ENCODE measurements around the gene PPM1H. TPM values are rescaled to one million over a fixed set of nuclear protein-coding genes. Genes with fewer than 3 reads are reported as not detected.

The PPM1H gene
- total and polyA plus RNA-seq, 4 donors, result 2.3 to 7.2 (median 4.1) TPM

DNA sequence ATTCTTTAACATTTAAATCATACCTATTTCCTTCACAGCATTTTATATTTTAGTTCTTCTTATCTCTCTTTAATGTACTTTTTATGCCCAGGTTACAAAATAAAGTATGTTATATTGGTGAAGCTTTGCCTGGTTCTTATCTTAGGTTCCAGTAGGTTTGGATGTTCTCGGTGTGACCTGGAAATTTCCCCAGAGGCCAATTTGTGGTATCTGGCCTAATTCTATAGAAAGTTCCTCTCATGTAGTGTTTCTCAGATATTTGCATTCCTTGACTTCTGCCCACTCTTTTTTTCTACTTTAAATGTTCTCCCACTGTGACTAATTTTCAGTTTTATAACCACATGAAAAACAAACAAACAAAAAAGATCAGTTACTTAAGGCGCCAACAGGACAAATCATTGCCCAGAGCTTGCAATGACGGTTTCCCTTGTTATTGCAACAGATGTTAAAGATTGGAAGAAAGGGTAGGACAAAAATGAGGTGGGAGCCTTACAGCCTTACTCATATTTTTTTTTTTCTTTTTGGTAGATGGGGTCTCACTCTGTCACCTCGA, 41.2 kb upstream of the PPM1H start:
- Histone ChIP-seq H3K4me3 (ENCODE audit: low read depth in 1 of 3, low read length in 3 of 3) (no peak overlapping the region), H3K27me3 (ENCODE audit: control insufficient read depth in 4 of 4, insufficient read depth in 4 of 4, low read length in 3 of 4) (no peaks in the 10 kb centered on the region), H3K36me3 (ENCODE audit: control insufficient read depth in 4 of 4, insufficient read depth in 3 of 4, low read depth in 1 of 4, low read length in 3 of 4) (no peaks in the 10 kb centered on the region), H3K9ac (ENCODE audit: low read depth in 1 of 2, low read length in 2 of 2) (no peak overlapping the region), H3K27ac (ENCODE audit: low read depth in 1 of 2, low read length in 2 of 2) (no peak overlapping the region), H3K4me1 (ENCODE audit: control insufficient read depth in 4 of 4, insufficient read depth in 4 of 4, low read length in 3 of 4) (no peaks in the 10 kb centered on the region), H3K9me3 (ENCODE audit: control insufficient read depth in 4 of 4, low read length in 3 of 4) (no peaks in the 10 kb centered on the region)
- TF ChIP-seq FOXA1 (IDR thresholded peaks at IDR 0.05), result no peak
- TF ChIP-seq SP1 (IDR thresholded peaks at IDR 0.05), result no peak
- no peak for TF ChIP-seq TAF1 (conservative IDR thresholded peaks at IDR 0.05)
- TF ChIP-seq, protein P1, sequence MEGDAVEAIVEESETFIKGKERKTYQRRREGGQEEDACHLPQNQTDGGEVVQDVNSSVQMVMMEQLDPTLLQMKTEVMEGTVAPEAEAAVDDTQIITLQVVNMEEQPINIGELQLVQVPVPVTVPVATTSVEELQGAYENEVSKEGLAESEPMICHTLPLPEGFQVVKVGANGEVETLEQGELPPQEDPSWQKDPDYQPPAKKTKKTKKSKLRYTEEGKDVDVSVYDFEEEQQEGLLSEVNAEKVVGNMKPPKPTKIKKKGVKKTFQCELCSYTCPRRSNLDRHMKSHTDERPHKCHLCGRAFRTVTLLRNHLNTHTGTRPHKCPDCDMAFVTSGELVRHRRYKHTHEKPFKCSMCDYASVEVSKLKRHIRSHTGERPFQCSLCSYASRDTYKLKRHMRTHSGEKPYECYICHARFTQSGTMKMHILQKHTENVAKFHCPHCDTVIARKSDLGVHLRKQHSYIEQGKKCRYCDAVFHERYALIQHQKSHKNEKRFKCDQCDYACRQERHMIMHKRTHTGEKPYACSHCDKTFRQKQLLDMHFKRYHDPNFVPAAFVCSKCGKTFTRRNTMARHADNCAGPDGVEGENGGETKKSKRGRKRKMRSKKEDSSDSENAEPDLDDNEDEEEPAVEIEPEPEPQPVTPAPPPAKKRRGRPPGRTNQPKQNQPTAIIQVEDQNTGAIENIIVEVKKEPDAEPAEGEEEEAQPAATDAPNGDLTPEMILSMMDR (IDR thresholded peaks at IDR 0.05; ENCODE audit: low read depth, low read length, missing input control), result no peak
- TF ChIP-seq, protein P2, sequence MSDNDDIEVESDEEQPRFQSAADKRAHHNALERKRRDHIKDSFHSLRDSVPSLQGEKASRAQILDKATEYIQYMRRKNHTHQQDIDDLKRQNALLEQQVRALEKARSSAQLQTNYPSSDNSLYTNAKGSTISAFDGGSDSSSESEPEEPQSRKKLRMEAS (IDR thresholded peaks at IDR 0.05), result no peak
- DNase-seq (ENCODE audit: low spot score), result no peak
- WGBS, result 89% methylated on average over 4 of the region's 4 CpGs

DNA sequence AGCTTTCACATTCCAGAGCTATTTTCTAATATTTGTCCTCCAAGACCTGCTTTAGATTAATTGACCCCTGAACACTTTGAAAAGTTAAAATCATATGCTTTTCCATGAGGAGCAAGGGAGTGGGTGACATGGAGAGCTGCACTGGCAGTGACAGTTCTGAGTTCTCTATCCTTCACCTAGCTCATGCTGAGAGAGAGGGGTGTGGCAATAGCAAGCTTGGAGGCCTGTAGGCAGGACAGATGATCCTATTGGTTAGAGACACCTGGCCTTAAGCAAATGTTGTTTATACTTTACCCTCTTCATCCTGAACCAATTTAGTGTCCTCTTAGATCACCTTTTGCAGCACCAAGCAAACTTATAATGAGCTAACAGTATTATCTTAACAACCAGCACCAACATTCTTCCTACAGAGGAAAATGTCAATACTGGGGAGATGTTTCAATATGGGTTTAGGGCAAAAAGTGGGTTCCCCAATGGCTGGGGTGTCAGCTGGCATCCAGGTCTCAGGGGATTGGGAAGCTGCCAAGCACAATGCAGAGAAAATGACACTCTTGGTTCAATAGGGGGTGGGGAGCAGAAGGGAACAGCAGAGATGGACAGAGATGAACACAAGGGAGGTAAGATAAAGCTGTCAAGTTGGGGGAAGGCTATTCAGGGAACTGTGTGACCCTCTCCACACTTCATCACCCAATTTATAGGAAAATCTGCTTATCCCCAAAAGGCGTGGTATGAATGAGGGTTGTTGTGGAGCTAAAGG, 37.0 kb upstream of the PPM1H start:
- TF ChIP-seq, protein P3, sequence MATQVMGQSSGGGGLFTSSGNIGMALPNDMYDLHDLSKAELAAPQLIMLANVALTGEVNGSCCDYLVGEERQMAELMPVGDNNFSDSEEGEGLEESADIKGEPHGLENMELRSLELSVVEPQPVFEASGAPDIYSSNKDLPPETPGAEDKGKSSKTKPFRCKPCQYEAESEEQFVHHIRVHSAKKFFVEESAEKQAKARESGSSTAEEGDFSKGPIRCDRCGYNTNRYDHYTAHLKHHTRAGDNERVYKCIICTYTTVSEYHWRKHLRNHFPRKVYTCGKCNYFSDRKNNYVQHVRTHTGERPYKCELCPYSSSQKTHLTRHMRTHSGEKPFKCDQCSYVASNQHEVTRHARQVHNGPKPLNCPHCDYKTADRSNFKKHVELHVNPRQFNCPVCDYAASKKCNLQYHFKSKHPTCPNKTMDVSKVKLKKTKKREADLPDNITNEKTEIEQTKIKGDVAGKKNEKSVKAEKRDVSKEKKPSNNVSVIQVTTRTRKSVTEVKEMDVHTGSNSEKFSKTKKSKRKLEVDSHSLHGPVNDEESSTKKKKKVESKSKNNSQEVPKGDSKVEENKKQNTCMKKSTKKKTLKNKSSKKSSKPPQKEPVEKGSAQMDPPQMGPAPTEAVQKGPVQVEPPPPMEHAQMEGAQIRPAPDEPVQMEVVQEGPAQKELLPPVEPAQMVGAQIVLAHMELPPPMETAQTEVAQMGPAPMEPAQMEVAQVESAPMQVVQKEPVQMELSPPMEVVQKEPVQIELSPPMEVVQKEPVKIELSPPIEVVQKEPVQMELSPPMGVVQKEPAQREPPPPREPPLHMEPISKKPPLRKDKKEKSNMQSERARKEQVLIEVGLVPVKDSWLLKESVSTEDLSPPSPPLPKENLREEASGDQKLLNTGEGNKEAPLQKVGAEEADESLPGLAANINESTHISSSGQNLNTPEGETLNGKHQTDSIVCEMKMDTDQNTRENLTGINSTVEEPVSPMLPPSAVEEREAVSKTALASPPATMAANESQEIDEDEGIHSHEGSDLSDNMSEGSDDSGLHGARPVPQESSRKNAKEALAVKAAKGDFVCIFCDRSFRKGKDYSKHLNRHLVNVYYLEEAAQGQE (IDR thresholded peaks at IDR 0.05), result no peak
- TF ChIP-seq EGR1 (IDR thresholded peaks at IDR 0.05; ENCODE audit: low read depth in 2 of 2), result no peak
- no peak for TF ChIP-seq GABPA (IDR thresholded peaks at IDR 0.05 in 1 of 2, conservative IDR thresholded peaks at IDR 0.05 in 1 of 2)
- TF ChIP-seq FOXA2 (IDR thresholded peaks at IDR 0.05), result no peak
- TF ChIP-seq, protein P4, sequence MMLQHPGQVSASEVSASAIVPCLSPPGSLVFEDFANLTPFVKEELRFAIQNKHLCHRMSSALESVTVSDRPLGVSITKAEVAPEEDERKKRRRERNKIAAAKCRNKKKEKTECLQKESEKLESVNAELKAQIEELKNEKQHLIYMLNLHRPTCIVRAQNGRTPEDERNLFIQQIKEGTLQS (IDR thresholded peaks at IDR 0.05), result no peak
- TF ChIP-seq, protein P1 (IDR thresholded peaks at IDR 0.05; ENCODE audit: low read depth, low read length, missing input control), result no peak
- no peak for TF ChIP-seq RAD21 (IDR thresholded peaks at IDR 0.05)
- TF ChIP-seq, protein P2 (IDR thresholded peaks at IDR 0.05), result no peak
- TF ChIP-seq HNF4A (conservative IDR thresholded peaks at IDR 0.05), result no peak
- TF ChIP-seq NR2F2 (IDR thresholded peaks at IDR 0.05), result no peak
- no peak for TF ChIP-seq FOXA1 (IDR thresholded peaks at IDR 0.05)
- TF ChIP-seq RXRA (IDR thresholded peaks at IDR 0.05), result no peak
- no peak for TF ChIP-seq TAF1 (conservative IDR thresholded peaks at IDR 0.05)
- DNase-seq (ENCODE audit: low spot score), result no peak
- Histone ChIP-seq H3K9me3 (ENCODE audit: control insufficient read depth in 4 of 4, low read length in 3 of 4) (no peaks in the 10 kb centered on the region), H3K4me3 (ENCODE audit: low read depth in 1 of 3, low read length in 3 of 3) (no peak overlapping the region), H3K27me3 (ENCODE audit: control insufficient read depth in 4 of 4, insufficient read depth in 4 of 4, low read length in 3 of 4) (no peaks in the 10 kb centered on the region), H3K9ac (ENCODE audit: low read depth in 1 of 2, low read length in 2 of 2) (no peak overlapping the region), H3K27ac (ENCODE audit: low read depth in 1 of 2, low read length in 2 of 2) (no peak overlapping the region), H3K36me3 (ENCODE audit: control insufficient read depth in 4 of 4, insufficient read depth in 3 of 4, low read depth in 1 of 4, low read length in 3 of 4) (no peaks in the 10 kb centered on the region), H3K4me1 (ENCODE audit: control insufficient read depth in 4 of 4, insufficient read depth in 4 of 4, low read length in 3 of 4) (no peaks in the 10 kb centered on the region)
- 98% methylated on average over 1 of the region's 1 CpG for WGBS

Measured in liver (tissue), 9 donors.